Activated CD4-positive, alpha-beta T cell treated with anti-CD3 and anti-CD28 coated beads for 24 hours (primary cell): ENCODE data around the gene SLX4IP.
"Not testable (repeated sequence)": the region's sequence is repeated elsewhere in the genome, so short reads cannot be mapped to it uniquely, and the experiment has no call there.

Source experiments
- DNase-seq, 2 donors: peaks; one replicate each; pipeline ENCODE4 v3.0.0-alpha.2; 2020; ENCODE audit warnings: low read depth in 2 of 2

The SLX4IP gene

GRCh38 chr20:10573273-10573950 lies 138.3 kb downstream of the SLX4IP start:
- DNase-seq: no peak

- DNase-seq: no peak
Measured at GRCh38 chr20:10573951-10574339, 138.8 kb downstream of the SLX4IP start.

- DNase-seq: no peak
Measured at GRCh38 chr20:10576411-10577090, 141.4 kb downstream of the SLX4IP start.

GRCh38 chr20:10577648-10578047 lies 142.5 kb downstream of the SLX4IP start:
- no peak for DNase-seq

DNA sequence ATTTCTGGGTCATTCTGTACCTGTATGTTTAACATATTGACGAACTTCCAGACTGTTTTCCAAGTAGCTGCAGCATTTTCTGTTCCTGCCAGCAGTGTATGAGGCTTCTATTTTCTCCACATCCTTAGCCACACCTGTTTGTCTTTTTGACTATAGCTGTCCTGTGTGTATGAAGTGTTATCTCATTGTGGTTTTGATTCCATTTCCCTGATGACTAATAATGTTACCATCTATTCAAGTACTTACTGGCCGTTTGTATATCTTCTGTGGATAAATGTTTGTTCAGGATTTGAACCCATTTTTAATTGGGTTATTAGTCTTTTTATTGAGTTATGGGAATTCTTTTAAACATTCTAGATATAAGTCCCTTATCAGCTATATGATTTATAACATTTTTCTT lies 143.5 kb downstream of the SLX4IP start:
- no peak for DNase-seq

DNA sequence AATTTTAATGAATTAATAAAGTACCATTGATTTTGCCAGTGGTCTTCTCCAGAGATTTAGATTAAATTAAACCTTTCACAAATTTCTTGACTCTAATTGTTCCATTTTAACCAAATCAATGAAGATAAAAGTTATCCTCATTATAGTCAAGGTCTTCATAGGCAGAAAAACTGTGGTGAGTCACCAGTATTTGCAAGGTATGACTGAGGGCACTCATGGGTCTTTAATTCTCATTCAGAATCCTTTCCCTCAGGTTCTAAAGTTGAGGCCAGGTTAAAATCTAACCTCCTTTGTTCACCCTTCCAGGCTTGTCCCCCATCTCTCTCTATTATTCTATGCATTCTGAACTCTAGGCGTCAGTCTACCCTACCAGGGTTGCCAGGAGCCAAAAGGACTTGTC lies 144.8 kb downstream of the SLX4IP start:
- DNase-seq: no peak

GRCh38 chr20:10580700-10581099 lies 145.6 kb downstream of the SLX4IP start:
- DNase-seq: no peak

- DNase-seq: no peak
Measured at GRCh38 chr20:10581823-10582222, 146.7 kb downstream of the SLX4IP start.

- DNase-seq: no peak
Measured at GRCh38 chr20:10584371-10584770, 149.3 kb downstream of the SLX4IP start.

DNA sequence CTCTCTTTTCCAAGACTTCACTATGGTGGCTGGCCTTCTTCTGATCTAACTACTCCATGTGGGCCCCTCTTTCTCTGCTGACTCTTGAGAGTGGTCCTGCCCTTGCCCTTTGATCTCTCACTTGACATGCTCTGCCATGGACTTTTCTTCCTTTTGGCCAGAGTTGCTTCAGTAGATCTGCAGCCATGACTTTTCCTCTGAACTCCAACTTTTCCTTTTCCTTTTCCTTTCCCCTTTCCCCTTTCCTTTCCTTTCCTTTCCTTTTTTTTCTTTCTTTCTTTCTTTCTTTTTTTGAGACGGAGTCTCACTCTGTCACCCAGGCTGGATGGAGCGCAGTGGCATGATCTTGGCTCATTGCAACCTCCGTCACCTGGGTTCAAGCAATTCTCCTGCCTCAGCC lies 150.2 kb downstream of the SLX4IP start:
- DNase-seq: no peak

GRCh38 chr20:10586296-10586695 lies 151.2 kb downstream of the SLX4IP start:
- DNase-seq: no peak

DNA sequence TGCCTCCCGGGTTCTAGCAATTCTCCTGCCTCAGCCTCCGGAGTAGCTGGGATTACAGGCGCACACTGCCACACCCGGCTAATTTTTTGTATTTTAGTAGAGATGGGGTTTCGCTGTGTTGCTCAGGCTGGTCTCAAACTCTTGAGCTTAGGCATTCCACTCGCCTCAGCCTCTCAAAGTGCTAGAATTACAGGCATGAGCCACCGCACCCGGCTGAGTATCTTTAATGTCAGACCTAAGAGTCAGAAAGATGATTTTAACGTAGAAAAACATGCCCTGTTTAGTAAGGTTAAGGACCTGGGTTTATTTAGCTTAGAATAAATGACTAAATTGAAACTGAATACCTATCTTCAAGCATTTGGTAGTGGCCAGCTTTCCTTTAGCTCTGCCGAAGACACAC lies 155.3 kb downstream of the SLX4IP start:
- not testable (repeated sequence) for DNase-seq

DNA sequence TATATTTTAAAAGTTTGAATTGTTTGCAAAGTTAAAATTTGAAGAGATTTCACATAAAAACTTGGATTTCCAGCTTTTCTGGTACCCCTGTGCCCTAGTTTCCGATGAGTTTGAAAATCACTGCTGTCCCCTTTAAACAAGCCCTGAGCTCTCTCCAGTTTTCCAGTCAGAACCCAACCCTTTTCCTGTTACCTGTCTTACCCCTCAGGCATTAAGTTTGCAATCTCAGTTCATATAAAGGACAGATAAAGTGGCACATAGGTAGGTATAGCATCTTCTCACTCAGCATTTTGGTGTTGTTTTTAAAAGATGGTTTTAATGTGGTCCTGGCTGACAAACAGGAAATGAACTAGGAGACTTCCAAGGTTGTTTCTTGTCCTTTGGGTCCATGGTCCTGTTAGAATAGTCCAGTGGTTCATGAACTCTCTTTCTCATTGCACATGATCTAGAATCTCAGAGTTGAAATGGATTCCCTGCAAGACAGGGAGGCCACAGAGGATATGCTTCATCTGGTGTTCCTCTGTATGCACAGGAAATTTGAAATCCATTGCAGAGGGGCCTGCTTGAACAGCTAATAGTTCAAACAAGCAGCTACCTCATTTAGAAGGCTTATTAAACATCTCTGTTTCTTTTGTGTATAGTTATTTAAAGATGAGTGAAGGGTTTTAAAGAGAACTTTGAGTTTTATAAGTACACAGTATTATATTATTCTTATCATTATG lies 156.0 kb downstream of the SLX4IP start:
- no peak for DNase-seq

DNA sequence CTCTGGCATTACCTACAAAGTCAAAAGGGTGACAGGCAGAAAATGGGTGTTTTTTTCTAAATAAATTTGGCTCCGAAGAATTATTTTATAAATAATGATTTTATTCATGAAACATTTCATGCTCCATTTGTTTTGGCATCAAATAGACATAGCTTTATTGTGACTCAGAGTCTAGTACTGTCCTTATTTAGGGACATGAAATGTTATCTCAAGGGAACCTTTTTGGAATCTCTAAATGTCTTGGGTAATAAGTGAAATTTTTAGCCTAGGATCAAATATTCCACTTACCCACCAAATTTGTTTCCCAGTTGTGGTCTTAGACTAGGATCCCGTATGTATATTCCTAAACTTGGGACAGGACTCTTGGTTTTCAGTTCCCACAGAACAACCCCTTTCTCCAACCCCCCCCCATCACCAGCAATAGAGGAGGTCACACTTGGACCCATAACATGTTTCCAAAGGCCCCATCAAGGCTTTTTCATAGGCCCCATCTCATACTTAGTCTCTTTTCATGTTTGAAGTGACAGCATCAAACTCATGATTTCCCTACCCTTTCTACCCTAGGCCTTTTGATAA lies 156.9 kb downstream of the SLX4IP start:
- no peak for DNase-seq

GRCh38 chr20:10594296-10594868 lies 159.3 kb downstream of the SLX4IP start:
- DNase-seq: no peak

DNA sequence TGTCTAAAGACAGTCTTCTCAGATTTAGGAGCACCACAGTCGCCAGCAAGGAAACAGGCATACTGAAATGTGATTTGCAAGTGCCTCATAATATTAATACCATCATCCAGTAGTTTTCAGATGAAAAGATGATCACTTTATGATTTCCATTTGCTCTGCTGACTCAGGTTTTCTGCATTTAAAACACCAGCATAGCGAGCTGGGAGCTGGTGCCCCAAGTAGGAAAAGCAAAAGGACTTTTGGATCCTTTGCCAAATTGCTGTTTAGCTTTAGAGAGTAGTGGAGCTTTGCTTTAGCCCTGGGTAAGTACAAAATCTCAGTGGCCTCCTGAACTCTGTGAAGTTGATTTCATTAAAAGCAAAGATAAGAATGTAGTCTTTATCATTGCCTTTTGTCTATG lies 160.2 kb downstream of the SLX4IP start:
- DNase-seq: no peak

DNA sequence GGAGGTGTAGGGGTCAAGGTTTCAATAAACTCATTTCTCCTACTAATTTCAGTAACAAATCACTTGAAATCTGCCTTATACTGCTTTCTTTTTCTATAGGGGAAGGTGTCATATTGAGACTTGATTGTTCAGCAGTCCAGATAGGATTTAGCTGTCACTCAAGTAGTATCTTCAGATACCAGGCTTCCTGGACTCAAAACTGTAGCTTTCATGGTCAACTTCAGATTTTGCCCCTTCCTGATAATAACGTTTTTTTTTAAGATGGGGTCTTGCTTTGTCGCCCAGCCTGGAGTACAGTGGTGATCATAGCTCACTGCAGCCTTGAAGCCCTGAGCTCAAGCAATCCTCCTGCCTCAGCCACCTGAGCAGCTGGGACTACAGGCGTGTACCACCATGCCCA lies 160.9 kb downstream of the SLX4IP start:
- no peak for DNase-seq

GRCh38 chr20:10596710-10597121 lies 161.6 kb downstream of the SLX4IP start:
- no peak for DNase-seq

DNA sequence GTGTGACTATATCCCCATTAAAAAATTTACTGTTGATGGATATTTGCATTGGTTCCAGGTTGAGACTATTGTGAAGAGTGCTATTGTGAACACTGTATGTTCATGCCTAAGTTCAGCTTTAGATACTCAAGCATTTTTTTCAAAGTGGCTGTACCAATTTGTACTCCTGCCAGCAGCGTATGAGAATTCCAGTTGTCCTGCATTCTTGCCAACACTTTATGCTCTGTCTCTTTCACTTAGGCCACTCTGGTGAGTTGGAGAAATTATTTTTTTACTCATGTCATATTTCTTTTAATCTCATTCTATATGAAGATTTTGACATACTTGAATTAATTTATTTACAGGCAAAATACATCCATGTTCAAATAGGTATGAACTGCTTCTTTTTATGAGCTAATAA lies 162.5 kb downstream of the SLX4IP start:
- DNase-seq: no peak

DNA sequence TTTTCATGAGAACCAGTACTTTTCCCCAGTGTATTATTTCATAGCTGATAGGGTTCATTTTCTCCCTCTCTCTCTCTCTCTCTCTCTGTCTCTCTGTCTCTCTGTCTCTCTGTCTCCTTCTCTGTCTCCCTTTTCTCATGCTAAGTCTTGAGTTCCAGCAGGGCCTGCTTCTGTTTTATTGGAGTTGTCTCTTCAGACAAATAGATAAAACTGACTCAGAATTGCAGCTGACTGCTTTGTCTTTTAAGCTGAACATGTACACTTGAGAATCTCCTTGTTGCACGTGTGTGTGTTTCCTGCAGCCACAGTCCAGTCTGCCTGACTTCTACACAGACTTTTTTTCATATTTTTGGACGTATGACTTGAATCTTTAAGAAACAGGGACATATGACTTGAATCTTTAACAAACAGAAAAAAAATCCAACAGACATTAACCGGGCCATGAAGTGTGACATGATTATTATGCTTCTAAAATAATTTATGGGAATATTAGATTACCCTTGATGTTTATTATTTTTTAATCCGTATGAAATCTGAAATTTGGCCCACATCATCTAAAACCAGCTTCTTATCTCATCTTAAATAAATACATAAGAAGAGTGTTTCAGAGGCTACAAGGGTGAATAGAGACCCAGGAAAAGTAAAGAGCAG lies 167.2 kb downstream of the SLX4IP start:
- DNase-seq: no peak

- DNase-seq: no peak
Measured at GRCh38 chr20:10603378-10603777, 168.3 kb downstream of the SLX4IP start.
